Omental fat pad (tissue), 4 donors: ENCODE results near the gene DSTYK. TPM values are rescaled to one million over a fixed set of nuclear protein-coding genes. Genes with fewer than 3 reads are reported as not detected.

Experiments
- ATAC-seq: fragments of 150-250 bp; one replicate; pipeline ENCODE4 v1.9.1; 2016; ENCODE audit warnings: mild to moderate bottlenecking, moderate library complexity; ENCODE audit not compliant: low FRiP score
- DNase-seq: peaks from one replicate; pipeline ENCODE4 v3.0.0-alpha.2; 2019; ENCODE audit warnings: low spot score
- CTCF ChIP-seq, 3 donors: fragments of 450-650 bp; IDR thresholded peaks; one replicate each; pipeline ENCODE4 v1.5.1; 2016 to 2017; ENCODE audit warnings: antibody characterized with exemption in 3 of 3, mild to moderate bottlenecking in 3 of 3, moderate library complexity in 2 of 3
- total RNA-seq, 4 donors: library from RNA; depleted of rRNA; stranded (reverse); fragments of >200 nt; gene quantifications; one replicate each; pipeline ENCODE4 v1.1.0, GENCODE V29; 2016

The DSTYK gene
- total RNA-seq, 4 donors from 2014 or later = 7.6 to 13.0 (median 11.4) TPM

- no peak for TF ChIP-seq CTCF (IDR thresholded peaks at IDR 0.05)
- ATAC-seq (no peak), DNase-seq (no peak)
Measured at GRCh38 chr1:205217418-205217817, 5.9 kb upstream of the DSTYK start.

- DNase-seq (no peak), ATAC-seq (no peak)
Measured at GRCh38 chr1:205216588-205216987, 5.1 kb upstream of the DSTYK start.

GRCh38 chr1:205214756-205215155 is 3.3 kb upstream of the DSTYK start:
- no peak for ATAC-seq
- no peak for DNase-seq
- TF ChIP-seq CTCF (IDR thresholded peaks at IDR 0.05) = no peak

More at GRCh38 chr1:205216588-205216987, 5.1 kb upstream of the DSTYK start:
- no peak for TF ChIP-seq CTCF (IDR thresholded peaks at IDR 0.05)

- no peak for DNase-seq
- no peak for TF ChIP-seq CTCF (IDR thresholded peaks at IDR 0.05)
- ATAC-seq = no peak
Measured at GRCh38 chr1:205211839-205212536, 486 bp upstream of the DSTYK start.

GRCh38 chr1:205210756-205211168 is 740 bp downstream of the DSTYK start:
- ATAC-seq = peak; percentile 21
- no peak for DNase-seq
- no peak for TF ChIP-seq CTCF (IDR thresholded peaks at IDR 0.05)

GRCh38 chr1:205208811-205209210 is 2.7 kb downstream of the DSTYK start:
- ATAC-seq = no peak
- no peak for TF ChIP-seq CTCF (IDR thresholded peaks at IDR 0.05)
- no peak for DNase-seq

- no peak for TF ChIP-seq CTCF (IDR thresholded peaks at IDR 0.05)
- DNase-seq = no peak
- no peak for ATAC-seq
Measured at GRCh38 chr1:205205055-205205454, 6.4 kb downstream of the DSTYK start.
